PC-3 (cell line): ENCODE measurements around the gene SPEM1.

Experiments used
- CTCF ChIP-seq: fragments of 300-600 bp; sonication (generic); conservative IDR thresholded peaks from 2 replicates; pipeline ENCODE4 v1.5.1; 2017; ENCODE audit warnings: antibody characterized with exemption, low read depth, mild to moderate bottlenecking, low read length
- EZH2 ChIP-seq: fragments of 300-600 bp; sonication (generic); IDR thresholded peaks from one replicate; pipeline ENCODE4 v1.6.1; 2017; ENCODE audit warnings: antibody characterized with exemption, mild to moderate bottlenecking, low read length; ENCODE audit not compliant: unreplicated experiment

- TF ChIP-seq CTCF: no peak
- TF ChIP-seq EZH2: no peak
Observed at GRCh38 chr17:7392696-7393612, 27.2 kb upstream of the SPEM1 start.
